Loucy (cell line): ENCODE measurements around the gene TEX54.
"Not testable (repeated sequence)": the region's sequence is repeated elsewhere in the genome, so short reads cannot be mapped to it uniquely, and the experiment has no call there.

ENCODE experiments used
- H2AFZ ChIP-seq: fragments of 200-600 bp; sonication (generic); 2 replicates; pipeline ENCODE4 v1.6.0; 2016; ENCODE audit warnings: antibody characterized with exemption, mild to moderate bottlenecking, low read length, moderate library complexity
- H3F3A ChIP-seq: fragments of 200-600 bp; 2 replicates; pipeline ENCODE4 v1.6.0; 2016; ENCODE audit warnings: antibody characterized with exemption, low read depth, mild to moderate bottlenecking
- H3K27me3 ChIP-seq: fragments of 200-600 bp; sonication (generic); 2 replicates; pipeline ENCODE4 v1.6.1; 2014; ENCODE audit warnings: low read length, mild to moderate bottlenecking; ENCODE audit not compliant: insufficient read depth, poor library complexity, severe bottlenecking
- H3K36me3 ChIP-seq: fragments of 200-600 bp; sonication (generic); 2 replicates; pipeline ENCODE4 v1.6.1; 2016; ENCODE audit warnings: low read length; ENCODE audit not compliant: insufficient read depth
- H3K4me1 ChIP-seq: fragments of 200-600 bp; sonication (generic); 2 replicates; pipeline ENCODE4 v1.5.1; 2014; ENCODE audit warnings: low read length, mild to moderate bottlenecking; ENCODE audit not compliant: insufficient read depth, poor library complexity, severe bottlenecking
- H3K4me2 ChIP-seq: fragments of 200-600 bp; sonication (generic); 2 replicates; pipeline ENCODE4 v1.6.0; 2014; ENCODE audit warnings: antibody characterized with exemption, low read length, low read depth, mild to moderate bottlenecking; ENCODE audit not compliant: poor library complexity, severe bottlenecking
- H3K4me3 ChIP-seq: fragments of 200-600 bp; sonication (generic); 2 replicates; pipeline ENCODE4 v1.5.1; 2014; ENCODE audit warnings: low read length, mild to moderate bottlenecking, mixed read lengths; ENCODE audit not compliant: poor library complexity, severe bottlenecking
- H3K79me2 ChIP-seq: fragments of 200-600 bp; sonication (generic); 2 replicates; pipeline ENCODE4 v1.6.1; 2014; ENCODE audit warnings: low read length; ENCODE audit not compliant: insufficient read depth
- H3K9ac ChIP-seq: fragments of 200-600 bp; sonication (generic); 2 replicates; pipeline ENCODE4 v1.6.0; 2014; ENCODE audit warnings: mild to moderate bottlenecking, low read depth, low read length, moderate library complexity; ENCODE audit not compliant: poor library complexity, severe bottlenecking
- H3K9me2 ChIP-seq: fragments of 200-600 bp; sonication (generic); replicated peaks from 2 replicates; pipeline ENCODE4 v1.6.1; 2016; ENCODE audit warnings: low read depth, low read length, mixed read lengths
- H3K9me3 ChIP-seq: fragments of 200-600 bp; sonication (generic); 2 replicates; pipeline ENCODE4 v1.6.1; 2014; ENCODE audit warnings: mild to moderate bottlenecking, antibody characterized with exemption, low read length, low read depth; ENCODE audit not compliant: insufficient read depth
- H4K20me1 ChIP-seq: fragments of 200-600 bp; sonication (generic); 2 replicates; pipeline ENCODE4 v1.6.0; 2014; ENCODE audit warnings: antibody characterized with exemption, low read length, mild to moderate bottlenecking; ENCODE audit not compliant: insufficient read depth, poor library complexity, severe bottlenecking
- EZH2phosphoT487 ChIP-seq: fragments of 200-600 bp; IDR thresholded peaks from 2 replicates; pipeline ENCODE4 v1.6.1; 2018; ENCODE audit warnings: antibody characterized with exemption, mild to moderate bottlenecking, moderate library complexity, borderline replicate concordance
- TF ChIP-seq, protein P1 (sequence below): fragments of 200-600 bp; sonication (generic); conservative IDR thresholded peaks from 2 replicates; pipeline ENCODE4 v1.5.1; 2014; ENCODE audit warnings: mild to moderate bottlenecking, antibody characterized with exemption, low read length

TEX54 gene

DNA sequence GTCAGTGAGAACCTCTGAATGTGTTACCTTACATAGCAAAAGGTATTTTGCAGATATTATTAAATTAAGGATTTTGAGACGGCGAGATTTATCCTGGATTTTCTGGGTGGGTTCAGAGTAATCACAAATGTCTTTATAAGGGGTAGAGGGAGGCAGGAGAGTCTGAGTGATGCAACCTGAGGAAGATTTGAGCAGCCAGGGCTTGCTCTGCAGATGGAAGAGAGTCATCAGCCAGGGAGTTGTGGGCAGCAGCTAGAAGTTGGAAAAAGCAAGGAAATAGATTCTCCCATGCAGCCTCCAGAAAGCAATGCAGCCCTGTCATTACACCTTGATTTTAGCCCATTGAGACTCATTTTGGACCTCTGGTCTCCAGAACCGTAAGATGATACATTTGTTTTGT, 10.8 kb upstream of the TEX54 start:
- TF ChIP-seq, protein P1, sequence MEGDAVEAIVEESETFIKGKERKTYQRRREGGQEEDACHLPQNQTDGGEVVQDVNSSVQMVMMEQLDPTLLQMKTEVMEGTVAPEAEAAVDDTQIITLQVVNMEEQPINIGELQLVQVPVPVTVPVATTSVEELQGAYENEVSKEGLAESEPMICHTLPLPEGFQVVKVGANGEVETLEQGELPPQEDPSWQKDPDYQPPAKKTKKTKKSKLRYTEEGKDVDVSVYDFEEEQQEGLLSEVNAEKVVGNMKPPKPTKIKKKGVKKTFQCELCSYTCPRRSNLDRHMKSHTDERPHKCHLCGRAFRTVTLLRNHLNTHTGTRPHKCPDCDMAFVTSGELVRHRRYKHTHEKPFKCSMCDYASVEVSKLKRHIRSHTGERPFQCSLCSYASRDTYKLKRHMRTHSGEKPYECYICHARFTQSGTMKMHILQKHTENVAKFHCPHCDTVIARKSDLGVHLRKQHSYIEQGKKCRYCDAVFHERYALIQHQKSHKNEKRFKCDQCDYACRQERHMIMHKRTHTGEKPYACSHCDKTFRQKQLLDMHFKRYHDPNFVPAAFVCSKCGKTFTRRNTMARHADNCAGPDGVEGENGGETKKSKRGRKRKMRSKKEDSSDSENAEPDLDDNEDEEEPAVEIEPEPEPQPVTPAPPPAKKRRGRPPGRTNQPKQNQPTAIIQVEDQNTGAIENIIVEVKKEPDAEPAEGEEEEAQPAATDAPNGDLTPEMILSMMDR = no peak
- peaks cover 9% of the 10 kb centered on the region for H3K79me2 ChIP-seq
- peaks cover 22% of the 10 kb centered on the region for H3K4me1 ChIP-seq
- no peaks in the 10 kb centered on the region for H3K9me3 ChIP-seq
- H3K9ac ChIP-seq = peak overlapping the region; percentile 86
- no peak overlapping the region for H2AFZ ChIP-seq
- no peaks in the 10 kb centered on the region for H3K9me2 ChIP-seq
- H3K4me3 ChIP-seq = no peak overlapping the region
- H4K20me1 ChIP-seq = no peaks in the 10 kb centered on the region
- no peak overlapping the region for H3K4me2 ChIP-seq
- no peaks in the 10 kb centered on the region for H3K27me3 ChIP-seq
- H3F3A ChIP-seq = peaks cover 9% of the 10 kb centered on the region
- H3K36me3 ChIP-seq = no peaks in the 10 kb centered on the region

DNA sequence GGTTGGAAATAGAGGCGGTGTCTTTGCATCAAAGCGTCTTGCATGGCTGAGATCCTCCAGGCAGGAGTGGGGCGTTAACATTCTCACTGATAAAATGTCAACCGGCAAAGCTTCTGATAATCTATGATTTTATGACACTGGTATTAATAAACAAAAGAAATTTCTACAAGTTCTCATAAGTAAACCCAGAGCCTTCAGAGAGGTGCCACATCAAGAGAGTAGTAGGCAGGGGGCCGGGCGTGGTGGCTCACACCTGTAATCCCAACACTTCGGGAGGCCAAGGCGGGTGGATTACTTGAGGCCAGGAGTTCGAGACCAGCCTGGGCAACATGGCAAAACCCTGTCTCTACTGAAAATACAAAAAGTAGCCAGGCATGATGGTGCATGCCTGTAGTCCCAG, 10.2 kb upstream of the TEX54 start:
- H4K20me1 ChIP-seq, H3K27me3 ChIP-seq, H3K9me3 ChIP-seq, H3K9me2 ChIP-seq, H3K36me3 ChIP-seq, H3F3A ChIP-seq: not testable (repeated sequence)
- Histone ChIP-seq H2AFZ (peak overlapping the region; percentile 87), H3K4me3 (peak overlapping the region; percentile 78), H3K9ac (peak overlapping the region; percentile 86), H3K79me2 (peaks cover 15% of the 10 kb centered on the region), H3K4me2 (peak overlapping the region; percentile 82), H3K4me1 (peaks cover 22% of the 10 kb centered on the region)

DNA sequence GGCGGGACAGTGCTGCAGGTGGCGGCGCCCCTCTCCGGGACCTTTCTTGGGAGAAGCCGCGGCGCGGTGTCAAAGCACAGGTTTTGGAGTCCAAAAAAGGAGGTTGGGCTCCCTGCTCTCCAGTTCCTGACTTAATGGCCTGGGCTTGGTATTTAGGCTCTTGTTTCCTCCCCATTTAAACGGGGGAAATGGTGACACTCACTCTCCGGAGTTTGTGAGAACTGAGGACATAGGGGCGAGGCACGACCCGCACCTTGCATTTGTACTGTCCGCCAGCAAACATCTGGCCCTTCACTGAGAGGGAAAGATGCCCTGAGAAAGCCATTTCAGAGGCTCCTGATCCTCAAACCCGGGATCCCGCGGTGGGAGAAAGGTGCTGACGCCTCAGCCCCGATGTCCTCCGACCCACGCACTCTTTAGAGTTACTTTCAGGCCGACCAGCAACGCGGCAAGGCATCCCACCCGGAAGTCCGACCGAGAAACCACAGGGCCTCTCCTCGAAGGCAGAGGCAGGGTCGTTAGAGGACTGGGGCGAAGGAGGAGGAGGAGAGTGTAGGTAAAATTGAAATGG, 9.6 kb upstream of the TEX54 start:
- TF ChIP-seq, protein P1 = no peak
- no peak for TF ChIP-seq EZH2phosphoT487
- H3K27me3 ChIP-seq = no peaks in the 10 kb centered on the region
- peak overlapping the region; percentile 87 for H2AFZ ChIP-seq
- peaks cover 22% of the 10 kb centered on the region for H3K4me1 ChIP-seq
- peak overlapping the region; percentile 78 for H3K4me3 ChIP-seq
- no peaks in the 10 kb centered on the region for H3K9me3 ChIP-seq
- peak overlapping the region; percentile 86 for H3K9ac ChIP-seq
- H3K9me2 ChIP-seq = no peaks in the 10 kb centered on the region
- no peaks in the 10 kb centered on the region for H4K20me1 ChIP-seq
- peaks cover 21% of the 10 kb centered on the region for H3K79me2 ChIP-seq
- peak overlapping the region; percentile 82 for H3K4me2 ChIP-seq
- H3K36me3 ChIP-seq = no peaks in the 10 kb centered on the region
- H3F3A ChIP-seq = peaks cover 9% of the 10 kb centered on the region

DNA sequence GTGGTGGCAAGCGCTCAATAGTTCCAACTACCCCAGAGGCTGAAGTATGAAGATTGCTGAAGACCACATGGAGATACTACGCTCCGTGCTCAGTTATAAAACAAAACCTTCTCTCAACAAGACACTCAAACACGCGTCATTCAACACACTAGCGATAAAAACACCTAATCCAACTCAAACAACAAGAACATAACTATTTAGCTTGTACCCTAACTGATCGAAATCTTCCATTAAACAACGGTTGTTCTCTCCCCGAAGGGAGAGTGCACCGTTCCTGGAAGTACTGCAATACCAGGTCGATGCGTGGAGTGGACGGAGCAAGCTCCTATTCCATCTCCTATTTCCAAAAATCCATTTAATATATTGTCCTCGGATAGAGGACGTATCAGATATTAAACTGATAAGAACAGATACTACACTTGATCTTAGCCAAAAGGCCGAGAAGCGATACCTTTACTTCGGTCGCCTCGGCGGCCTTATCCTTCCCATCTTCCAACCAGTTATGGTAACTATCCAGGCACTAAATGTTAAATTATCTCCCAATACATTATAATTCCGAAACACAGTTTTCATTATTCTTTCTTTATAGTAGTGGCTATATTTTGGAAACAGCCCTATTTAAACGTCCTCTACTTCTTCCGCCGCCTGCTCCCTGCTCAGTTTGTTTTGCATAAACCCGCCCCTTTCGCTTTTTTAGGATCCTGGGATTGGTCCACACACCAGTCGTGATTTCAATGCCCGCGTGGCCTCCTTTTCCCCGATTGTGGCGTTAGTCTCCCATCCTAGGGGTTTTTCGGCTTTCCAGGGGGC, 8.9 kb upstream of the TEX54 start:
- Histone ChIP-seq H3K9ac (peak overlapping the region; percentile 97), H3K4me1 (peaks cover 22% of the 10 kb centered on the region), H2AFZ (peak overlapping the region; percentile 87), H3K4me3 (peak overlapping the region; percentile 87), H3K9me2 (no peaks in the 10 kb centered on the region), H3K9me3 (no peaks in the 10 kb centered on the region), H4K20me1 (no peaks in the 10 kb centered on the region), H3K27me3 (no peaks in the 10 kb centered on the region), H3K79me2 (peaks cover 24% of the 10 kb centered on the region), H3K4me2 (peak overlapping the region; percentile 90), H3F3A (peaks cover 9% of the 10 kb centered on the region), H3K36me3 (no peaks in the 10 kb centered on the region)
- no peak for TF ChIP-seq EZH2phosphoT487
- TF ChIP-seq, protein P1 = no peak

DNA sequence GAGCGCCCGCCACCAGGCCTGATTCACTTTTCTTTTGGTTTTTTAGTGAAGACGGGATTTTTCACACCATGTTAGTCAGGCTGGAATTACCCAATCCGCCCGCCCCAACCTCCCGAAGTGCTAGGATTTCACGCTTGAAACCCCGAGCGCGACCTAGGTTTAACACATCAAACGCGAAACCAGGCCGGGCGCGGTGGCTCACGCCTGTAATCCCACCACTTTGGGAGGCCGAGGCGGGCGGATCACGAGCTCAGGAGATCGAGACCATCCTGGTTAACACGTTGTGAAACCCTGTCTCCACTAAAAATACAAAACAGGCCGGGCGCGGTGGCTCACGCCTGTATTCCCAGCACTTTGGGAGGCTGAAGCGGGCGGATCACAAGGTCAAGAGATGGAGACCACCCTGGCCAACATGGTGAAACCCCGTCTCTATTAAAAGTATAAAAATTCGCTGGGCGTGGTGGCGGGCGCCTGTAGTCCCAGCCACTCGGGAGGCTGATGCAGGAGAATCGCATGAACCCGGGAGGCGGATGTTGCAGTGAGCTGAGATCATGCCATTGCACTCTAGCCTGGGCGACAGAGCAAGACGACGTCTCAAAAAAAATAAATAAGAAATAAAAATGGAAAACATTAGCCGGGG, 8.2 kb upstream of the TEX54 start:
- H3K36me3 ChIP-seq, H3K9me2 ChIP-seq, H3K9me3 ChIP-seq, H3F3A ChIP-seq, H4K20me1 ChIP-seq, H3K27me3 ChIP-seq: not testable (repeated sequence)
- Histone ChIP-seq H3K9ac (peak overlapping the region; percentile 97), H3K4me3 (peak overlapping the region; percentile 87), H3K79me2 (peaks cover 30% of the 10 kb centered on the region), H2AFZ (peak overlapping the region; percentile 63; the same call in 1 of the 2 replicates), H3K4me2 (peak overlapping the region; percentile 90), H3K4me1 (peaks cover 22% of the 10 kb centered on the region)
